Osteocyte (in vitro differentiated cells): ENCODE measurements around the gene LRIG1. TPM values are rescaled to one million over a fixed set of nuclear protein-coding genes. Genes with fewer than 3 reads are reported as not detected.

Source experiments
- DNase-seq: peaks from one replicate; pipeline ENCODE4 v3.0.0; 2021; ENCODE audit warnings: mixed read lengths; ENCODE audit not compliant: unreplicated experiment; ENCODE audit errors: extremely low spot score
- H3K27ac Mint-ChIP-seq: one replicate; pipeline ENCODE4 v1.8.0; 2021; ENCODE audit warnings: mild to moderate bottlenecking, mixed read lengths; ENCODE audit not compliant: unreplicated experiment
- H3K27me3 Mint-ChIP-seq: one replicate; pipeline ENCODE4 v1.8.0; 2021; ENCODE audit warnings: mixed read lengths; ENCODE audit not compliant: unreplicated experiment
- H3K36me3 Mint-ChIP-seq: one replicate; pipeline ENCODE4 v1.8.0; 2021; ENCODE audit warnings: mixed read lengths; ENCODE audit not compliant: unreplicated experiment
- H3K4me1 Mint-ChIP-seq: one replicate; pipeline ENCODE4 v1.8.0; 2021; ENCODE audit warnings: mixed read lengths; ENCODE audit not compliant: unreplicated experiment
- H3K4me3 Mint-ChIP-seq: one replicate; pipeline ENCODE4 v1.8.0; 2021; ENCODE audit warnings: mild to moderate bottlenecking, moderate library complexity, mixed read lengths; ENCODE audit not compliant: unreplicated experiment
- H3K9me3 Mint-ChIP-seq: one replicate; pipeline ENCODE4 v1.8.0; 2021; ENCODE audit warnings: mixed read lengths; ENCODE audit not compliant: unreplicated experiment
- total RNA-seq: library from RNA; stranded (reverse); gene quantifications from 2 replicates; pipeline ENCODE4 v1.2.1, GENCODE V29; 2021
- TF ChIP-seq, protein P1 (sequence below): fragments of 200-600 bp; sonication (generic); IDR thresholded peaks from 2 replicates; pipeline ENCODE4 v1.5.0; 2021; ENCODE audit warnings: antibody characterized with exemption, mild to moderate bottlenecking, moderate library complexity

Gene LRIG1
- total RNA-seq, 1 donor from 2014 or later = 60.8 TPM

DNA sequence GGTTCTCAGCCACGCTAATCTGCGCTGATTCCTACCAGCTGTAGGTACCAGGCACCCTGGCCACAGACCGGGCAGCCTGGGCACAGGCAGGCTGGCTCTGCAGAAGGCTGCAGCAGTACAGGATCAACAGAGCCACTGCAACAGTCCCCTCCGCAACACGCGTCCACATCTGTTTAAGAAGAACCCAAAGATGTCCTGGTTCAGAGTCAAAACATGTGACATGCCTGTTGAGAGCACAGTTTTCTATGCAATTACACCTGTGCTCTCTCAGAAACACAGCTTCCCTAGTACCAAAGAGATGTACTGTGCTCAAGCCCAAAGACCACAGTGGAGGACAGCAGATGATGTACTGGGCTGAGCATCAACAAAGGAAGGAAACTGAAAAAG is 18.8 kb downstream of the LRIG1 start:
- Mint-ChIP-seq H3K27me3 (no peaks in the 10 kb centered on the region), H3K27ac (no peak overlapping the region), H3K4me1 (peaks cover 59% of the 10 kb centered on the region), H3K4me3 (no peak overlapping the region), H3K36me3 (peaks cover 3% of the 10 kb centered on the region), H3K9me3 (no peaks in the 10 kb centered on the region)
- TF ChIP-seq, protein P1, sequence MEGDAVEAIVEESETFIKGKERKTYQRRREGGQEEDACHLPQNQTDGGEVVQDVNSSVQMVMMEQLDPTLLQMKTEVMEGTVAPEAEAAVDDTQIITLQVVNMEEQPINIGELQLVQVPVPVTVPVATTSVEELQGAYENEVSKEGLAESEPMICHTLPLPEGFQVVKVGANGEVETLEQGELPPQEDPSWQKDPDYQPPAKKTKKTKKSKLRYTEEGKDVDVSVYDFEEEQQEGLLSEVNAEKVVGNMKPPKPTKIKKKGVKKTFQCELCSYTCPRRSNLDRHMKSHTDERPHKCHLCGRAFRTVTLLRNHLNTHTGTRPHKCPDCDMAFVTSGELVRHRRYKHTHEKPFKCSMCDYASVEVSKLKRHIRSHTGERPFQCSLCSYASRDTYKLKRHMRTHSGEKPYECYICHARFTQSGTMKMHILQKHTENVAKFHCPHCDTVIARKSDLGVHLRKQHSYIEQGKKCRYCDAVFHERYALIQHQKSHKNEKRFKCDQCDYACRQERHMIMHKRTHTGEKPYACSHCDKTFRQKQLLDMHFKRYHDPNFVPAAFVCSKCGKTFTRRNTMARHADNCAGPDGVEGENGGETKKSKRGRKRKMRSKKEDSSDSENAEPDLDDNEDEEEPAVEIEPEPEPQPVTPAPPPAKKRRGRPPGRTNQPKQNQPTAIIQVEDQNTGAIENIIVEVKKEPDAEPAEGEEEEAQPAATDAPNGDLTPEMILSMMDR = no peak
- no peak for DNase-seq

DNA sequence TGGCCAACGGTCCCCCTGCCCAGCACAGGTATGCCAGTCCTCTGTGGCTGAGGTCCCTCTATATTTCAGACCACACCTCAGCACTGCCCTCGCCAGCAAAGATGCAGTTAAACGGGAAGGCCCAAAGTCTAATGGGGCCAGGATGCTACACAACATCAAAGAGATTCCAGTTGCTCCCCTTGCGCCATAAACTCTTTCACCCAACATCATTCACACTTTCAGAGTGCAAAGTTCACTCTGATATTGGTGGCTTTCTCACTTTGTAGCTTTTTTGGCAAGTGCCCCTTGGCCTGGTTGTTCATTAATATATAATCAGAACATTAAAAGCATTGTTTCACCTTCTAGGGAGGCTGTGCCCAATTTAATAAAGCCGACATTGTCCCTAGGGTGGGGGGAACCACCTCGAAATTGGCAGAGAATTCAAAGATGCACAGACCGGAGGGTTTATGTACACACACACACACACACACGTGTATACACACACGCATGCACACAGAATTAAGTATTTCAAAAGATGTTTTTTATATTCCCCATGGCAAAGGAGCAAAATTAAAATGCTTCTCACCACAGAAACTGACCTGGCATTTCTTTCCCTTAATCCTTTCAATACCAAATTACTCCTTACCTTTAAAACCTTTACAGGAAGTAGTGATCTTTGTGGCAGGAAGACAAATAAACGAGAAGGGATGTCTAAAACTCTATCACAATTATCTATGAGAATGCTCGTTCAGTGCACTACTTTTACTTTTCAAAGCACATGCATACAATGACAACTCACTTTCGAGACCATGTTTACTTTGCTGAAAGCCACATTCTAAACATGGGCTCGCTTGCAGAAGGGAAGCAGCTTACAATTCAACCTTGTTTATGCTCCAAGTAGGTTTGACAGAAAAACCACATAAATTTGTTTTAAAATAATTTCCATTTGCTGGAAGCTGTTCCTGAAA is 19.5 kb downstream of the LRIG1 start:
- Mint-ChIP-seq H3K4me1 (peaks cover 53% of the 10 kb centered on the region), H3K27ac (no peak overlapping the region), H3K36me3 (peaks cover 3% of the 10 kb centered on the region), H3K9me3 (no peaks in the 10 kb centered on the region), H3K4me3 (no peak overlapping the region), H3K27me3 (no peaks in the 10 kb centered on the region)
- TF ChIP-seq, protein P1 = no peak
- no peak for DNase-seq

DNA sequence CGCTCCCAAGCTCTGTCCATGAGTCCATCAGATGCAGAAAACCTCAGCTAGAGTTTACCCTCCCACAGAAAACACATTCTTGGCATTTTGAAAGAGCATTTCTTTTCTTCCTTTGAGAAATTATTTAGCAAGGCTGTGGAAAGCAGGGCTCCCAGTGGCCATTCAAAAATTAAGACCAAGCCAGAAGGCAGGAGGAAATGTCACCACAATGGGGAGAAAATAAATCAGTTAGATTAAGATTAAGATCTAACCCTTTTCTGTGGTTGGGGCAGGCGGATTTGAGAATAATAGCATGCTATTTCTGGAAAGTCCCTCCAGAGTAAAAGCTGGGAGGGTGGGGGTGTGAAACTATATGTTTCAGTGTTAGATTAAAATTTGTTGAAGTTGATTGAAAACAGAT is 20.2 kb downstream of the LRIG1 start:
- H3K36me3 Mint-ChIP-seq = peaks cover 3% of the 10 kb centered on the region
- no peaks in the 10 kb centered on the region for H3K27me3 Mint-ChIP-seq
- no peak for DNase-seq
- no peak overlapping the region for H3K4me3 Mint-ChIP-seq
- no peaks in the 10 kb centered on the region for H3K9me3 Mint-ChIP-seq
- TF ChIP-seq, protein P1 = no peak
- H3K27ac Mint-ChIP-seq = no peak overlapping the region
- peaks cover 46% of the 10 kb centered on the region for H3K4me1 Mint-ChIP-seq

DNA sequence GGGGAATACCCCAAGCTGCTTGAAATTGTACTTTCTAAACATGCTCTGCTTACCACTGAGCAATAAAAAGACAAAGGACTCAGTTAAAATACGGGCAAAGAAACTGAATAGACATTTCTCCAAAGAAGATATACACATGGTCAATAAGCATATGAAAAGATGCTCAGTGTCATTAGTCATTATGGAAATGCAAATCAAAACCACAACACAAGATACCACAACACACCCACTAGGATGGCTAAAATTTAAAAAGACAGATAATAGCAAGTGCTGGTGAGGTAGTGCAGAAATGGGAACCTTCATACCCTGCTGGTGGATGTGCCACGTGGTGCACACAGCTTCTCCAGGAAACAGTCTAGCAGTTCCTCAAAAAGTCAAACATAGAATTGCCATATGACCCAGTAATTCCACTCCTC is 21.3 kb downstream of the LRIG1 start:
- Mint-ChIP-seq H3K27ac (no peak overlapping the region), H3K36me3 (peaks cover 3% of the 10 kb centered on the region), H3K27me3 (no peaks in the 10 kb centered on the region), H3K9me3 (no peaks in the 10 kb centered on the region), H3K4me3 (no peak overlapping the region), H3K4me1 (peaks cover 39% of the 10 kb centered on the region)
- TF ChIP-seq, protein P1 = no peak
- no peak for DNase-seq

DNA sequence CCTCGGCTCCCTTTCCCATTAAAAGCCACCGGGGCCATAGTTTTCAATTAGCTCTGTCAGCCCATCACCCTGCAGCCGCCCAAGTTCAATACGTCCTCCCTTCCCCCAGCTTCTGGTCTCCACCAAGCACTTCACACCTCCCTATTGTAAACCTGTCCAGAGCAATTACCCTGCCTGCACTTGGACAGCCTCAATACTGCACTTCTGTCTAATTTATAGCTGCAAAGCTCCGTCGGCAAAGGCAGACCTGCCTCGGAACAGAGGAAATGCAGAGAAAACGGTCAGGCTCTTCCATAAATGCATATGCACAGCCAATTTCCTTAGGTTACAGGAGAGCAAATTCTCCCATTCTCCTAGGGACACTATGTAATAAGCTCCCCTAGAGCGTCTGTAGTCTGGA is 21.9 kb downstream of the LRIG1 start:
- Mint-ChIP-seq H3K9me3 (no peaks in the 10 kb centered on the region), H3K27me3 (no peaks in the 10 kb centered on the region), H3K4me3 (no peak overlapping the region), H3K27ac (no peak overlapping the region), H3K36me3 (peaks cover 3% of the 10 kb centered on the region), H3K4me1 (peaks cover 39% of the 10 kb centered on the region)
- TF ChIP-seq, protein P1 = no peak
- no peak for DNase-seq
